ENCODE measurements around the gene DUXA.

GRCh38 chr19:57111329-57111644 lies 56.0 kb downstream of the DUXA start:
- TF ChIP-seq MXI1 (conservative IDR thresholded peaks at IDR 0.05; ENCODE audit: poor library complexity, severe bottlenecking) (no peak), CTCF (IDR thresholded peaks at IDR 0.05; ENCODE audit: poor library complexity, severe bottlenecking) (no peak), RAD21 (conservative IDR thresholded peaks at IDR 0.05) (no peak), REST (IDR thresholded peaks at IDR 0.05; ENCODE audit: borderline replicate concordance) (no peak), POLR2AphosphoS5 (IDR thresholded peaks at IDR 0.05) (no peak), EP300 (conservative IDR thresholded peaks at IDR 0.05; ENCODE audit: poor library complexity, severe bottlenecking) (no peak)

Measured in neural cell (in vitro differentiated cells).